Measurements from ENCODE around the gene DIP2C.

Gene DIP2C

GRCh38 chr10:567869-568268, 121.6 kb downstream of the DIP2C start:
- no peak for DNase-seq

DNA sequence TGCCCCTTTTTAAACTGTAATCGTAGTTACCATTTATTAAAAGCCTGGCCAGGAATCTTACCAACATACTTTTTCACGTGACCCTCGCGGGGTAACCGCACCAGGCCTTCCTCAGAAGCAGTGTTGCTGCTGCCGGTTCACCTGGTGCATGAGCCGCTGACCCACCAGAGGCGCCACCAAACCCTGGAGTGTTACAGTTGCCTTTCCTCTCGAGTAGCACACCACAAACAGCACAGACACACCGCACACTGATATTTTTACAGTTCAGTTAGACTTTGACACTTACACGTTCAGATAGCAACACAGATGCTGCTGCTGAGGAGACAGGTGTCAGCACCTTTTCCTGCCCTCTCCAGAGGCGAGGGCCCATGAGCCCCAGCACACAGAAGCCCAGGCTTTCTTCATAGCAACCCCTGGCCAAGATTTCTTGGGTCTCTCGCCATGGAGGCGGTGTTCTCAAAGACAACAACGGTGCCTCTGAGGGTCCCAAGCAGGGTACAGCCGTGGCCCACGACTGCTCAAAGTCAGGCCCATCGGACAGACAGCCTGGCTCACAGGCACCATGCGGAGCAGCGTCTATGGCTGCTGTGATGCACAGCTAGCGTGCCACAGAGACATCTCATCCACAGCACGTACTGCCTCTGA, 123.1 kb downstream of the DIP2C start:
- DNase-seq: no peak

DNA sequence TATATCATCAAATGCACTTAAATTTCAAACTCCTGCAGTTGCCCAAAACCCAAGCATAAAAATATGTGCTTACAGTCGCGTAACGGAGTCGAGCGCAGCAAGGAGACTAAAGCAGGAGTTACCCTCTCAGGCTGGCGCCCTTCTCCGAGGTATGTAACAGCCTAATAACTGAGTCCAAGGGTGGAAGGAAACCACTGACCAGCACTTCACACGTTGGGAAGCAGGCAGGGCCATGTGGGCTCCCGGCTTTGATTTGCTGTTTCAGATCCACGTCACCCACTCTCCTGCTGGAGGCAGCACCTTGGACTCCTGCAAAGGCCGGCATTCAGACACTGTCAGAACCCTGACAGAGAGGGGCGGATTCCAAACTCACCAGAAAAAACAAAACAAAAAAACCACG, 123.8 kb downstream of the DIP2C start:
- no peak for DNase-seq

- DNase-seq: no peak
Observed at GRCh38 chr10:565146-565545, 124.3 kb downstream of the DIP2C start.

GRCh38 chr10:563827-564226, 125.6 kb downstream of the DIP2C start:
- DNase-seq: no peak

DNA sequence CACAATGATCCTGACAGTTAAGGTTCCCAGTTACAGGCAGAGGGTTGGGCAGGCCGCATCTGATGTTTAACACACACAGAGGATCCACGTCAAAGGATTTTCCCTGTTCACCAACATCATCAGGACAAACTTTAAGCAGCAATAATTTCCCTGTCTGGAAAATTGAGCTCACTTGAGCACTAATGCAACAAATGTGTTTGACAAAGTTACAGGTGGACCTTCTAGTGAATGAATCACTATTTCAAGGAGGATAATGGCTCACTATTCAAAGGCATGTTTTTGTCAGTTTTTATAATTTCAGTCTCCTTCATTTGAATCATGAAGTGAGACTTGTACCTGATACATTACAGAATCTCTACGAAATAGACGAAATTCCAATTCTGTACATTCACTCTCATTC, 127.3 kb downstream of the DIP2C start:
- DNase-seq: no peak

DNA sequence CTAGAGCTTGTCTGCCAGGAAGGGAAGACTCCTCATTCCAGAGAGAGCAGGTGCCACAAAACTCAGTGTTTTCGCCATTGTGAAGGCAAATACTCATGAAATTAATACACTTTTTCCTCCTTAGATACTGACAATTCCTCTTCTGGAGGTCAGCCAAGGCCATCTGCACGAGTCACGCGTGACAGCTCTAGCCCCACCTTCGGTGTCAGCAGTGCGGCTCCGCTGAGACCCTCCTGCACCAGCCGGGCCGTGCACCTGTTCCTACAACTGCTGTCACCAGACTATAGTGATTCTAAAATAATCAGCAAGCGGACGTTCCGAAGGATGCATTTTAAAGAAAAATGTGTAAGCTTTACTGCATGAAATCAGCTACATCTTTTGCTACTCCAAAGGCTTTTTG, 127.7 kb downstream of the DIP2C start:
- DNase-seq: no peak

DNA sequence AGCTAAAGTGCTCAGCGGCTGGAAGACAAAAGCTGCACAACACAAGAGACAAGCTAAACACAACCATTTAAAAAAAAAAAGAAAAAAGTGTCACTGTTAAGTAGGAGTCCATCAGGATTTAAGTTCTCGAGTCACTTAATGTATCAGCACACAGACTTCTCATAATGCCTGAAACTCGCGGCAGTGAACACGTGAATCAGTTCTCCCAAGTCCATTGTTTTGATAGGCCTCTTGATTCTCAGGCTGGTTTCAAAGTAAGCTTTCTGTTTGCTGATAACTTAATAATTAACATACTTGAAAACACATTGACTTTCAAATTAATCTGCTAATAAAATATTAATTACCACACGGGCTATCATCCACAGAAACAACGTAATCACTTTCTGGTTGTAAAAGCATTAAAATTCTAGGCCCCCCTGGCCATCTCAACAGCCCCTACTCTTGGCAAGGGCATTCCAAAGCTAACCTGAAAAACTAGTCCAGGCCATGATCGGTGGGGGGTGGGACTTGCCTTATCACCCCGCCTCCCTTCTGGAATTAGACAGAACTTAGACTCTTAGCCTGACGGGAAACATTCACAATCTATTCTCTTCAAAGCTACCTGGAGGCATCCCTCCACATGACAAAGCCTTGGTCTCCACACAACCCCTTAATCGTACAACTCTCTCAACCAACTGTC, 129.0 kb downstream of the DIP2C start:
- DNase-seq: no peak

DNA sequence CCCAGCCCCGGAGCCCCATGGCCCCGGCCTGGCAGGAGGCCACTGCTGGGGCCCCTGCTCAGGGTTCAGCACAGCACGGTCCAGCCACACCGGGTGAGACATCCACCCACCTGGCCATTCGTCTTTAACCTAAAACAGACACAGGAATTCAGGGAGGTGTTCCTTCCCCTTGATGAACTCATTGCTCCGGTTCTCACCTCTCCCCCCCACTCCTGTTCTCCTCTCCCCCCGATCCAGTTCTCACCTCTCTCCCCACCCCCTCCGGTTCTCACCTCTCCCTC, 129.8 kb downstream of the DIP2C start:
- DNase-seq: no peak

- DNase-seq: no peak
Observed at GRCh38 chr10:558891-559766, 130.3 kb downstream of the DIP2C start.

DNA sequence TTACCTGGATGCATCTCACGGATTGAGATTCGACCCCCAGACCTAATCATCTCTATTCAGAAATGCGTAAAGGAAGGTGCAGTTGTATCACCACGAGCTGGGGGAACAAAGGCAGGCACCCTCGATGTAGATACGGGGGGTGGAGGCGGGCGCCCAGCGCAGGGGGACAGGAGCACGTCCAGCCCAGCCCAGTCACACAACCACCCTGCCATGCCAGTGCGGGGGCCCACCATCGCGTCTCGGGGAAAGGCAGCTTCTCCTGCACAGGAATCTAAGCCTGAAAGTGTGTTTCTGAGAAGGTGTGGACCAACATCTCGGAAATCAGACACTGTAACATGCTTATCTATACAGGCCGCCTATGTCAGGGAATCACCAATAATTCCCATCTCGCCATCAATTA, 131.1 kb downstream of the DIP2C start:
- no peak for DNase-seq

GRCh38 chr10:557792-558328, 131.6 kb downstream of the DIP2C start:
- DNase-seq: no peak

GRCh38 chr10:556971-557637, 132.4 kb downstream of the DIP2C start:
- DNase-seq: no peak

DNA sequence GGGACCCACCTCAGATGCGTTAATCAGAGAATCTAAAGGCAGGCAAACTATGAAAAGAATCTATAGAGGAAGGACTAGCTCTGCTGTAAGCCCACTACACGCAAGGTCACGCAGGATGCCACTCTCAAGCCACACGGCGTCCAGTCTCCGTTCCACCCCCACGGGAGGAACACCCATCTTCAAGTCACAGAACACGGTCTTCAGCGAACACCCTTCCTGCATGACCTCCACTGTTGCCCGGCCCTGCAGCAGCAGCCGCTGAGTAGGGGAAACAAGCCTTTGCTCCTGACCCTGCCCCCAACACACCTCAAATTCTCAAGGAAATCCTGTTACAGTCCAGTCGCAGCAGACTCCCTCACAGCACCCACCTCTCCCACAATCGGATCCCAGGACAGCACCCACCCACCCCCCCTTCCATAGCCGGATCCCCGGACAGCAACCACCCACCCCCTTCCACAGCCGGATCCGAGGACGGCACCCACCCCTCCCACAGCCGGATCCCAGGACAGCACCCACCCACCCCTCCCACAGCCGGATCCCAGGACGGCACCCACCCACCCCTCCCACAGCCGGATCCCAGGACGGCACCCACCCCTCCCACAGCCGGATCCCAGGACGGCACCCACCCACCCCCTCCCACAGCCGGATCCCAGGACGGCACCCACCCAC, 133.7 kb downstream of the DIP2C start:
- no peak for DNase-seq

DNA sequence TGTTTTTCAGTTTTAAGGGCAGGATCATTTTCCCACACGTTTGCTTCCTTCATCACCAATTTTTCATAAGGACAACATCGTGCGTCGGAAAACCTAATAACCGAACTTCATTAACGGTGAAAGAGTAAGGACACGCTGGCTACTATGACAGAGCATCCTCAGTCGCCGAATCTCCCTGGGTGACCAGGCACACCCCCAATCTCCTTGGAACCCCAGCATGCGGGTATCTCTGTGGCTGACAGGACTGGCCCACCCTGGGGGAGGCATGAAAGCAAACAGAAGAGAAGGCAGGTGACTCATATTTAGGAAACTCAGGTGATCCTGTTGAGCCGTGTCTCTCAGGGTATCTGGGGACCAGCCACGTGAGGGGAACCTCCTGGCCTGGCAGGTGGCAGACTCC, 134.2 kb downstream of the DIP2C start:
- no peak for DNase-seq

DNA sequence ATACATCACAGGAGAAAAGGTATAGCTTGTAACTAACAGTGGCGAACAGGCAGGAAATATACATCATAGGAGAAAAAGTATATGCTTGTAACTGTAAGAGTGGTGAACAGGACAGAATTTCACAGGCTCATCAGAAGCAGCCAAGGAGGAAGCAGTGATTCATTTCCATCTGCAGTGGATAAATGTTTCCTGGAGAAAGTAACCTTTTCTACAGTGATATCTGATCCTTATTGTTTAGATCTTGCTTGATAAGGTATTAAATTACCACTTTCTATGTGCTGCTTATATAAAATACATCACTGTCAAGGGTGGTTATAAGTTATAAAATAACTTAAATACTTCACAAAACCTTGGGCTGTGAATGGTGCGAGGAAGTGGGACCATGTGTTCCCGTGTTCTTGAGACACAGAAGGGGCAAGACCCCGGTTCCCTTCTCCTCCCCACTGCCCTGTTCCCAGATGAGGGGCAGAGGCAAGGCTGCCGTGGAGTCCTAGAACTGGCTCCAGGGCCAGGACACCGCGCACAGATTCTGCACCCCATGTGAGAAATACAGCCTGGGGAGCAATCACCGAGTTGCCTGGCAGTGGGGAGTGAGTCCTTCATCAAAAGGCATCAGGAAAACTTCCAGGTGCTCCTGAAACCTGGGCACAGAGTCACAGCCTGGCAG, 135.2 kb downstream of the DIP2C start:
- no peak for DNase-seq

GRCh38 chr10:553233-553632, 136.2 kb downstream of the DIP2C start:
- DNase-seq: no peak

GRCh38 chr10:552679-553078, 136.8 kb downstream of the DIP2C start:
- DNase-seq: no peak

DNA sequence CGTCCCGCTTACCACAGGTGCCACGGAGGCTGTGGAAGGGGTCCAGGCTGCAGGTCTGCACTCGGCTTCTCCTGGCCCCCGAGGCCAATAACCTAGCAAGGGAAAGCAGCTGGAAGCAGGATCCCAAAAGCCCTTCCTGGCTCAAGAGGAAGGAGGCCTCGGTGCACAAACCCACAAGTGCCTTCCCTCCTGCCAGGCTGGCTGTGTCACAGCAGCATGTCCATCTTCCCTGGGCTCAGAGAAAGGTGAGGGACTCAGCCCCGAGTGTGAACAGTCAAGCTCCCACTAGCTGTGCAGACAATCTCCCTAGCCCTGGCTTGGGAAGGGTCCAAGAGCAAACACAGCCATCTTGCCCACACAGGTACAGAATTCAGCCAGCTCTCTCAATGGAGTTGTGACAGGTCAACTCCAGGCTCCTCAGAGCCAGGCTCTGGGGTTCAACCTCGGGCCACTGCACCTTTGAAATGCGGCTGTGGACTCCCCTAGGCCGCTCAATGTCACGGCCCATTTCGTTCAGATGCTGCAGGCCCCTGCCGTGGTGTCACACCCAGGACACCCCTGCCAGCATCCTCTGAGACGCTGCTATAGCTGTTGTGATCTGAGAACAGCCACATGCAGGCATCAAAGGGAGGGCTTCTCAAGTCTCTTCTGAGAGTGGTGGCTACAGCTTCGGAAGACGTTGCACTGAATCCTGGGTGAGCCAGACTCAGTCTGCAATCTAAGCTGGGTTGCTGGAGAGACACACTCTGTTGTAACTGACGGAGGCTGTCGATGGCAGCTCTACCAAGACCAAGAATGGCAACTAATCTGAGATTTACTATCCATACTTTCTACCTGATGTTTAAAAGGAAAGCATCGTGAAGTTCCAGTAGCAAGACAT, 137.9 kb downstream of the DIP2C start:
- no peak for DNase-seq

- DNase-seq: no peak
Observed at GRCh38 chr10:550665-551372, 138.6 kb downstream of the DIP2C start.

DNA sequence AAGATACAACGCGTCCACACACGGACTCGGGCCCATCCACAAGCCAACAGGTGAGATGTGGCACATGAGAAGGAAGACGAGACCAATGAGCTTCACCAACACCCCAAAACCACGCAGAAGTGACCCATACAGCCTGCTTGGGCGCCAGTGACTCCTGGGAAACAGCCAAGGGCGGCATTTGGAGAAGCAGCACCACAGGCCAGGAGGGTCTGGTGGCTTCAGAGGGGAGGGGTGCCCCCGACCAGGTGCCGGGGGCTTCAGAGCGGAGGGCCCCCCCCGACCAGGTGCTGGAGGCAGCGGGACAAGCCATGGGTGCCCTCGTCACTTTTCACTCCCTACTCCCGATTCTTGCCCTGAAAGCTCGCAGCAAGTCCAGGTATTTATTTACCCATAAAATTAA, 140.1 kb downstream of the DIP2C start:
- DNase-seq: no peak

Data from hematopoietic multipotent progenitor cell treated with erythropoietin and hydrocortisone succinate and interleukin-3 and kit ligand, for 6 days (in vitro differentiated cells).